ENCODE measurements around the gene ATRX.

Gene ATRX

DNA sequence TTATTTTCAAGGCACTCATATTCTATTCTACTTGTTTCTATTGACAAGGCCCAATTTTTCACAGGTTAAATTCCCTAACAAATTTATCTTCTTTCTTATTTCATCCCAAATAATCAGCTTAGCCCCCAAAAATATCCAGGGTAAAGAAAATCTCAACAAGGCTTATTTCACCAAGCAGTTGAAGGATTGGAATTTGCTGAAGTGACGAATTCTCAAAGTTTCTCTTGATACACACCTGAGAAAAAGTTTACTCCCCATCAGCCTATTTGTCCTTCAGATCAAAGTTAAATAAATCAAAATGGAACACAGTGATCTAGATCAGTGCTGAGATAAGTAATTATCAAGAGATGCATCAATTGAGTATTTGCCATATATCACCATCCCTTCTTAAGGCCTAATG, 106.9 kb downstream of the ATRX start:
- TF ChIP-seq, protein P1, sequence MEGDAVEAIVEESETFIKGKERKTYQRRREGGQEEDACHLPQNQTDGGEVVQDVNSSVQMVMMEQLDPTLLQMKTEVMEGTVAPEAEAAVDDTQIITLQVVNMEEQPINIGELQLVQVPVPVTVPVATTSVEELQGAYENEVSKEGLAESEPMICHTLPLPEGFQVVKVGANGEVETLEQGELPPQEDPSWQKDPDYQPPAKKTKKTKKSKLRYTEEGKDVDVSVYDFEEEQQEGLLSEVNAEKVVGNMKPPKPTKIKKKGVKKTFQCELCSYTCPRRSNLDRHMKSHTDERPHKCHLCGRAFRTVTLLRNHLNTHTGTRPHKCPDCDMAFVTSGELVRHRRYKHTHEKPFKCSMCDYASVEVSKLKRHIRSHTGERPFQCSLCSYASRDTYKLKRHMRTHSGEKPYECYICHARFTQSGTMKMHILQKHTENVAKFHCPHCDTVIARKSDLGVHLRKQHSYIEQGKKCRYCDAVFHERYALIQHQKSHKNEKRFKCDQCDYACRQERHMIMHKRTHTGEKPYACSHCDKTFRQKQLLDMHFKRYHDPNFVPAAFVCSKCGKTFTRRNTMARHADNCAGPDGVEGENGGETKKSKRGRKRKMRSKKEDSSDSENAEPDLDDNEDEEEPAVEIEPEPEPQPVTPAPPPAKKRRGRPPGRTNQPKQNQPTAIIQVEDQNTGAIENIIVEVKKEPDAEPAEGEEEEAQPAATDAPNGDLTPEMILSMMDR (IDR thresholded peaks at IDR 0.05; ENCODE audit: extremely low read depth, missing control alignments), result no peak
- no peak for DNase-seq (ENCODE audit: low spot score)

- TF ChIP-seq, protein P1 (IDR thresholded peaks at IDR 0.05; ENCODE audit: extremely low read depth, missing control alignments), result no peak
- DNase-seq (ENCODE audit: low spot score), result no peak
Observed at GRCh38 chrX:77675986-77676385, 110.0 kb downstream of the ATRX start.

- TF ChIP-seq, protein P1 (IDR thresholded peaks at IDR 0.05; ENCODE audit: extremely low read depth, missing control alignments), result no peak
- no peak for DNase-seq (ENCODE audit: low spot score)
Observed at GRCh38 chrX:77668391-77669237, 117.4 kb downstream of the ATRX start.

DNA sequence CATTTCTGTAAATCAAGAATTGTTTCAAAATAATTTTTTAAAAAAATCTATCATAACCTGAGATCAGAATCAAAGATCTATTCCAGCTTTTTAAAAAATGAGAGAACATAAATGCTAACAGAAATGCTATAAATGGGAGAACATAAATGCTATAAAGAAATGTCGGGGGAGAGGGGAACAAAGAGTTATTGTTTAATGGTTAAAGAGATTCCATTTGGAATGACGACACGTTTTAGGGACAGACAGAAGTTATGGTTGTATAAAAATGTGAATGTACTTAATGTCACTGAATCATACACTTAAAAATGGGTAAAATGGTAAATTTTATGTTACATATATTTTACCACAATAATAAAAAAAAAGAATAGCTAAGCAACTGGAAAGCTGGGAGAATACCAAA, 127.1 kb downstream of the ATRX start:
- DNase-seq (ENCODE audit: low spot score), result no peak
- TF ChIP-seq, protein P1 (IDR thresholded peaks at IDR 0.05; ENCODE audit: extremely low read depth, missing control alignments), result no peak

GRCh38 chrX:77652095-77652494, 133.9 kb downstream of the ATRX start:
- no peak for DNase-seq (ENCODE audit: low spot score)
- TF ChIP-seq, protein P1 (IDR thresholded peaks at IDR 0.05; ENCODE audit: extremely low read depth, missing control alignments), result no peak

DNA sequence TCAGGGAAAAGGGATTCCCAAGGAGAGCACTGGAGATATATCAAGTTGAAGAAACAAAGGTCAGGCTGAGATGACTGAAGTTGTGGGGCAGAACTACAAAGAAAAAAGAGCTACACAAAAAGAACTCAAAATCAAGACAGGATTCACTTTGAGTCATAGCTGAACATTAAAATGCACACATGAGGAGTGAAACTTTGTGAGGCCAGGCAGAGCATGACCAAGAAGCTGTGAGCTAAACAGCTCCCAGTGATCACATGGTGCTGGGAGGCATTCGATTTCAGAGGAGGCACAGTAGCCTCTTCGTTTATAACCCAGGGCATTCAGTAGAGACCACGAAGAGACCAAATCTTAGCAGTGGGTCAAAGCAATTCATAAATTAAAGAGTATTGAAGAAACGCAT, 145.3 kb downstream of the ATRX start:
- peak; percentile 7 for DNase-seq (ENCODE audit: low spot score)
- TF ChIP-seq, protein P1 (IDR thresholded peaks at IDR 0.05; ENCODE audit: extremely low read depth, missing control alignments), result no peak

DNA sequence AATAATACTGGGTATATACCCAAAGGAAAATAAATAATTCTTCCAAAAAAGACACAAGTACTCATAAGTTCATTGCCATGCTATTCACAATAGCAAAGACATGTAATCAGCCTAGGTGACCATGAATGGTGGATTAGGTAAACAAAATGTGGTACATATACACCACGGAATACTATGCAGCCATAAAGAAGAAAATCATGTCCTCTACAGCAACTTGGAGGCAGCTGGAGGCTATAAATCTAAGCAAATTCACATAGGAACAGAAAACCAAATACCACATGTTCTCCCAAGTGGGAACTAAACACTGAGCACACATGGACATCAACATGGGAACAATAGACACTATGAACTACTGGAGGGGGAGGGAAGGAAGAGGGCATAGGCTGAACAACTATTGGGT, 146.2 kb downstream of the ATRX start:
- no peak for DNase-seq (ENCODE audit: low spot score)
- TF ChIP-seq, protein P1 (IDR thresholded peaks at IDR 0.05; ENCODE audit: extremely low read depth, missing control alignments), result no peak
